Fibroblast of lung (primary cell): ENCODE data around the gene NUB1.

Experiments
- CTCF ChIP-seq, 2 donors: IDR thresholded peaks in 1 of 2; conservative IDR thresholded peaks in 1 of 2; 1 replicate in 1 of 2; 2 replicates in 1 of 2; pipeline ENCODE4 v1.5.1; 2011 to 2012; ENCODE audit warnings: low read length in 2 of 2, control low read depth in 1 of 2, inconsistent platforms in 1 of 2, low read depth in 1 of 2, mild to moderate bottlenecking in 1 of 2
- EZH2 ChIP-seq: IDR thresholded peaks from 2 replicates; pipeline ENCODE4 v1.5.1; 2012; ENCODE audit warnings: low read length, control low read depth, mild to moderate bottlenecking; ENCODE audit errors: missing control alignments

- TF ChIP-seq CTCF (conservative IDR thresholded peaks at IDR 0.05 in 1 of 2, IDR thresholded peaks at IDR 0.05 in 1 of 2; ENCODE audit: low read depth in 1 of 2, low read length in 2 of 2), result no peak
- TF ChIP-seq EZH2, result no peak
These were observed 52.7 kb downstream of the NUB1 start for GRCh38 chr7:151394076-151395035.
